ENCODE results near the gene STK24.
A peak's percentile ranks its signal among the peaks of the same experiment; 100 is the strongest.

Gene STK24

GRCh38 chr13:98546402-98546801, 30.5 kb downstream of the STK24 start:
- no peak for DNase-seq (ENCODE audit: low read depth)
- TF ChIP-seq, protein P1, sequence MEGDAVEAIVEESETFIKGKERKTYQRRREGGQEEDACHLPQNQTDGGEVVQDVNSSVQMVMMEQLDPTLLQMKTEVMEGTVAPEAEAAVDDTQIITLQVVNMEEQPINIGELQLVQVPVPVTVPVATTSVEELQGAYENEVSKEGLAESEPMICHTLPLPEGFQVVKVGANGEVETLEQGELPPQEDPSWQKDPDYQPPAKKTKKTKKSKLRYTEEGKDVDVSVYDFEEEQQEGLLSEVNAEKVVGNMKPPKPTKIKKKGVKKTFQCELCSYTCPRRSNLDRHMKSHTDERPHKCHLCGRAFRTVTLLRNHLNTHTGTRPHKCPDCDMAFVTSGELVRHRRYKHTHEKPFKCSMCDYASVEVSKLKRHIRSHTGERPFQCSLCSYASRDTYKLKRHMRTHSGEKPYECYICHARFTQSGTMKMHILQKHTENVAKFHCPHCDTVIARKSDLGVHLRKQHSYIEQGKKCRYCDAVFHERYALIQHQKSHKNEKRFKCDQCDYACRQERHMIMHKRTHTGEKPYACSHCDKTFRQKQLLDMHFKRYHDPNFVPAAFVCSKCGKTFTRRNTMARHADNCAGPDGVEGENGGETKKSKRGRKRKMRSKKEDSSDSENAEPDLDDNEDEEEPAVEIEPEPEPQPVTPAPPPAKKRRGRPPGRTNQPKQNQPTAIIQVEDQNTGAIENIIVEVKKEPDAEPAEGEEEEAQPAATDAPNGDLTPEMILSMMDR (IDR thresholded peaks at IDR 0.05; ENCODE audit: control insufficient read depth, insufficient read depth, low read depth, low read length, missing control alignments) = no peak
- no peak overlapping the region for H3K4me3 ChIP-seq (ENCODE audit: control insufficient read depth, low read depth, low read length)

GRCh38 chr13:98544104-98544710, 32.7 kb downstream of the STK24 start:
- no peak for DNase-seq (ENCODE audit: low read depth)
- H3K4me3 ChIP-seq (ENCODE audit: control insufficient read depth, low read depth, low read length) = no peak overlapping the region
- TF ChIP-seq, protein P1 (IDR thresholded peaks at IDR 0.05; ENCODE audit: control insufficient read depth, insufficient read depth, low read depth, low read length, missing control alignments) = no peak

DNA sequence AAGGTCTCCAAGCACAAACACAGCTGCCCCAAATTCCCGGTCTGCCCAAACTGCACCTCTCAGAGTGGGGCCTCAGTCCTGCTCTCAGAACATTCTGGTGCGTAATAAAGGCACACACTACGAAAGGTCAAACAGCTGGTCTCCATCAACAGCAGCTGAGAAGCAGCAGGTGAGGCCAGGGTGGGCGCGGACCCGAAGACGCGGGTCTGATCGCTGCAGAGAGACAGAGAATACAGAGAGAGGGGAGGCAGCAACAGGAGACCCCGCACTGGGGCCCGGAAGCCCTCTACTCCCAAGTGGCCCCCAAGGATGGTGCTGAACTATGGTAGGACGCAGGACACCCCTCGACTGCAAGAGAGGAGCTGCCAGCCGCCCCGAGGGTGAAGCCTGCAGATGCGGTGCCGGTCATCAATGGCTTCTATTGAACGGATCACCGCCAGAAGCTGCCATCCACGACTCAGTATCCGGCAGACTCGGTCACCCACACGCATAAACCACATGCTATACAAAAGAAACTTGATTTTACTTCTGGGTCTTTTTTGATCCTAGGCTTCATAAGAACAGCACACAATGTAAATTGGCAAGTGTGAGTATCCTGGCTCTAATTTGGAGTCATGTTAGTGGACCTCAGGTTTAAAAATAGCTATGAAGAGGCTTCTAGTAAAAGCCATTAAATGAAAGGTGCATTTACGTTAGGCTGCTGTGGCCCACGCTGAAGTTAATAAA, 33.4 kb downstream of the STK24 start:
- H3K4me3 ChIP-seq (ENCODE audit: control insufficient read depth, low read depth, low read length) = no peak overlapping the region
- TF ChIP-seq, protein P1 (IDR thresholded peaks at IDR 0.05; ENCODE audit: control insufficient read depth, insufficient read depth, low read depth, low read length, missing control alignments) = no peak
- no peak for DNase-seq (ENCODE audit: low read depth)

DNA sequence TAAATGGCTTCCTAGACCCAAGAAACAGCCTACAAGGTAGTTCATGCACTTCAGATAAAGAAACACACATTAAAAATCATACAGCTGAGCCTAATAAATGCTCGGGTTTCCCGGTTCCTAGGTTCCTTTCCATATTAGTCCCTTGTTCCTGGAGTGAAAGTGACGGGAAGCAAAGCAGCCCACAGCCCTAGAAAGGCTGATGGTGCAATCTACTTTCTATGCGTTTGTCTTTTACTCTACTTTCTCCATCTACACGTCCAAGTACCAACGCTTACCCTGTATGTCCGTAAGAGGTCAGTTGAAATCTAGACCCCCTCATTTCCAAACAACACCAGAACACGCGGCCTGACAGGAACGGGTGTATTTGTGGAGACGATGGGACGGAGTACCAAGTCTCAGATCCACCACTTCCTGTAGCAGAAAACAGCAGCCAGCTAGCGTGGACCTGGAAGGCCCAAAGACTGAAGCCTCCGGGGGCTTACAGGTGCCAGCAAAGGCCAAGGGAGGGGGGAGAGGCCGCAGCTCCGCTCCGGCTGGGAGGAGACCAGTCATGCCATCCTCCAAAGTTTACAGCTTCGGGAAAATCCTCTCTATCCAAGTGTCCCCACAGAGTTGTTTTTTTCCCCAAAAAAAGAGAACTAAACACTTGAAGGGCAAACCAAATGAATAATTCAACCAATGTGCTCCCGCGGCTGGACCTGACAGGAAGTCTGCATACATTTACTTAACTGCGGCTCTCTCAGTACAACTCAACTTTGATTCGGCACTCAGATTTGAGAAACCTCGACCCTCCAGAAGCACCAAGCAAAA, 34.1 kb downstream of the STK24 start:
- H3K4me3 ChIP-seq (ENCODE audit: control insufficient read depth, low read depth, low read length) = peak overlapping the region; percentile 7; the same call in 1 of the 2 replicates
- DNase-seq (ENCODE audit: low read depth) = no peak
- TF ChIP-seq, protein P1 (IDR thresholded peaks at IDR 0.05; ENCODE audit: control insufficient read depth, insufficient read depth, low read depth, low read length, missing control alignments) = no peak

- DNase-seq (ENCODE audit: low read depth) = no peak
- no peak overlapping the region for H3K4me3 ChIP-seq (ENCODE audit: control insufficient read depth, low read depth, low read length)
- TF ChIP-seq, protein P1 (IDR thresholded peaks at IDR 0.05; ENCODE audit: control insufficient read depth, insufficient read depth, low read depth, low read length, missing control alignments) = no peak
Measured at GRCh38 chr13:98541701-98542203, 35.2 kb downstream of the STK24 start.

- DNase-seq (ENCODE audit: low read depth) = no peak
- TF ChIP-seq, protein P1 (IDR thresholded peaks at IDR 0.05; ENCODE audit: control insufficient read depth, insufficient read depth, low read depth, low read length, missing control alignments) = no peak
- no peak overlapping the region for H3K4me3 ChIP-seq (ENCODE audit: control insufficient read depth, low read depth, low read length)
Measured at GRCh38 chr13:98541191-98541590, 35.7 kb downstream of the STK24 start.
